Gastroesophageal sphincter (tissue), 3 donors: ENCODE measurements around the gene COPA.

Experiments
- CTCF ChIP-seq, 4 experiments: fragments of 200-600 bp in 2 of 4; fragments of 450-650 bp in 2 of 4; sonication (generic) in 1 of 4; IDR thresholded peaks; one replicate each; pipeline ENCODE4 v1.5.1; 2017 to 2019; ENCODE audit warnings: antibody characterized with exemption in 4 of 4, mild to moderate bottlenecking in 2 of 4, moderate library complexity in 2 of 4
- EP300 ChIP-seq: sonication (generic); formaldehyde crosslinking; IDR thresholded peaks from one replicate; pipeline ENCODE4 v1.6.1; 2017; ENCODE audit warnings: antibody characterized with exemption, mild to moderate bottlenecking
- POLR2A ChIP-seq, 2 donors: fragments of 450-650 bp; IDR thresholded peaks; one replicate each; pipeline ENCODE4 v1.6.1; 2017; ENCODE audit warnings: antibody characterized with exemption in 2 of 2, mild to moderate bottlenecking in 2 of 2, moderate library complexity in 1 of 2
- POLR2AphosphoS5 ChIP-seq: sonication (generic); formaldehyde crosslinking; IDR thresholded peaks from one replicate; pipeline ENCODE4 v1.6.1; 2017; ENCODE audit warnings: antibody characterized with exemption

GRCh38 chr1:160308451-160309184 is 34.4 kb downstream of the COPA start:
- TF ChIP-seq CTCF (IDR thresholded peaks at IDR 0.05) (no peak), POLR2AphosphoS5 (no peak), POLR2A (IDR thresholded peaks at IDR 0.05) (no peak), EP300 (no peak)
